Stomach smooth muscle (tissue), 2 donors: ENCODE results near the gene IL17REL.

Experiments
- H3K27ac ChIP-seq: one replicate; pipeline ENCODE4 v1.7.0; 2013; ENCODE audit warnings: mild to moderate bottlenecking, low read length, inconsistent platforms
- H3K27me3 ChIP-seq, 2 donors: one replicate each; pipeline ENCODE4 v1.7.0; 2013; ENCODE audit warnings: low read length in 2 of 2; ENCODE audit not compliant: insufficient read depth in 2 of 2, control insufficient read depth in 1 of 2
- H3K36me3 ChIP-seq, 2 donors: one replicate each; pipeline ENCODE4 v1.7.0; 2013; ENCODE audit warnings: low read length in 2 of 2; ENCODE audit not compliant: control insufficient read depth in 2 of 2, insufficient read depth in 2 of 2
- H3K4me1 ChIP-seq: one replicate; pipeline ENCODE4 v1.7.0; 2013; ENCODE audit warnings: low read length; ENCODE audit not compliant: control insufficient read depth, insufficient read depth
- H3K4me3 ChIP-seq, 2 donors: one replicate each; pipeline ENCODE4 v1.7.0; 2013; ENCODE audit warnings: low read length in 2 of 2
- H3K9ac ChIP-seq, 2 donors: one replicate each; pipeline ENCODE4 v1.7.0; 2013; ENCODE audit warnings: low read length in 2 of 2, mild to moderate bottlenecking in 1 of 2
- H3K9me3 ChIP-seq, 2 donors: one replicate each; pipeline ENCODE4 v1.7.0; 2013; ENCODE audit warnings: low read length in 2 of 2; ENCODE audit not compliant: control insufficient read depth in 2 of 2
- donor health status: healthy.
- donor health status: Pancreatic carcinoma.

The IL17REL gene

DNA sequence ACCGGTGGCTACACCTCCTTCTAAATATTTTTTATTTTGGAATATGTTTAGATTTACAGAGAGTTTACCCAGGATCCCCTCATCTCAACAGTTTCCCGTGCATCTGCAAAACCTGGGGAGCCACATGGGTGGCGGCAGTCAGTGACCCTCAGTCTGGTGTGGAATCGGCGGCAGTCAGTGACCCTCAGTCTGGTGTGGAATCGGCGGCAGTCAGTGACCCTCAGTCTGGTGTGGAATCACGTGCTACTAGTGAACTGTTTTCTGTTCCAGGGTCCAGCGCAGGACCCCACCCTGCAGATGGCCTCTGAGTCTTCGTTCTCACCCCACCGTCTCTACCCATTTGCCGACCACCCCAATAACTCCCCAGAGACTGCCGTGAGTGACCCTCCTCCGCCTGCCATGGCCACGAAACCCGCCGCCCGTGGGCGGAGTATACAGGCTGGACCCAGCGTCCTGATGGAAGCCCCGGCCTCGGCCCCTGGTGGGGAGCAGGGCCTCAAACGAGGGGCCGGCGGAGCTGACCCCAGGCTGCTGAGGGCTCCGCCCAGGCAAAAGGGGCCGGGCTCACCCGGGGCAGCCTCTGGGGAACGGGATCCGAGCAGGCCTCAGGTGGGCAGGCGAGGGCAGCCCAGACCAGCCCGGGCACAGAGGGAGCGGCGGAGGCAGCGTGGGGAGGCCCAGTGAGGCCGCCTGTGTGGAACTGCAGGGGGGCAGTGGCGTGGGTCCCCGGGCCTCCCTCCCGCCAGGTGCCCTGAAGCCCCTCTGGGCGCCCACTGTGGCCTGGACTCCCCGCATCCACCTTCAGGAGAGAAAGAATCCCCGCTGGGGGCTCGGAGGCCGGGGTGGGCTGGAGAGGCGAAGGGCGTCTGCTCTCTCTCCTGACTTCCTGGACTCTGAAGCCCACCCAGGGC, 2.5 kb downstream of the IL17REL start:
- H3K9me3 ChIP-seq: no peaks in the 10 kb centered on the region
- peaks cover 31 to 51% of the 10 kb centered on the region in 2 donors for H3K27me3 ChIP-seq
- H3K36me3 ChIP-seq: no peaks in the 10 kb centered on the region
- H3K4me3 ChIP-seq: no peak overlapping the region
- H3K9ac ChIP-seq: no peak overlapping the region
- H3K4me1 ChIP-seq: peaks cover 5% of the 10 kb centered on the region
- no peak overlapping the region for H3K27ac ChIP-seq

DNA sequence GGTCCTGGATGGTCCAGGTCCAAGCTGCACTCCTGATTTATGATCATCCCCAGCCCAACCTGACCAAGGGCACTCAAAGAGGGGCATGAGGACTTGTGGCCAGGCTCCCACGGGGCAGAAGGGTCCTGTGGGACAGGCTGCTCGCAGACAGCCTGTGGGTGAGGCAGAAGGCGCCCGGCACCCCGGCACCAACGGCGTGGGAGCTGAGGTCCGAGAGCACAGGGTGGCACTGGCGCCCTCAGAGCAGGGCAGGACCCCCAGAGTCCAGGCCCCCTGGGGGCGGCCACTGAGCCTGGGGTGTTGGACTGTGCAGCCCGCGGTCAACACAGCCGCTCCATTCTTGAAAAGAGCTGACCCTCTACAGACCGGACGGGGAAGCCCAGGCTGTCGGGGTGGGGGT, 3.3 kb downstream of the IL17REL start:
- no peak overlapping the region for H3K4me3 ChIP-seq
- H3K36me3 ChIP-seq: no peaks in the 10 kb centered on the region
- peaks cover 27 to 43% of the 10 kb centered on the region in 2 donors for H3K27me3 ChIP-seq
- H3K27ac ChIP-seq: no peak overlapping the region
- peaks cover 2% of the 10 kb centered on the region for H3K4me1 ChIP-seq
- H3K9me3 ChIP-seq: no peaks in the 10 kb centered on the region
- no peak overlapping the region for H3K9ac ChIP-seq

- peaks cover 22 to 35% of the 10 kb centered on the region in 2 donors for H3K27me3 ChIP-seq
- no peaks in the 10 kb centered on the region for H3K9me3 ChIP-seq
- H3K9ac ChIP-seq: no peak overlapping the region
- H3K36me3 ChIP-seq: no peaks in the 10 kb centered on the region
- peaks cover 2% of the 10 kb centered on the region for H3K4me1 ChIP-seq
- no peak overlapping the region for H3K4me3 ChIP-seq
- no peak overlapping the region for H3K27ac ChIP-seq
Measured at GRCh38 chr22:50008151-50009040, 4.2 kb downstream of the IL17REL start.

DNA sequence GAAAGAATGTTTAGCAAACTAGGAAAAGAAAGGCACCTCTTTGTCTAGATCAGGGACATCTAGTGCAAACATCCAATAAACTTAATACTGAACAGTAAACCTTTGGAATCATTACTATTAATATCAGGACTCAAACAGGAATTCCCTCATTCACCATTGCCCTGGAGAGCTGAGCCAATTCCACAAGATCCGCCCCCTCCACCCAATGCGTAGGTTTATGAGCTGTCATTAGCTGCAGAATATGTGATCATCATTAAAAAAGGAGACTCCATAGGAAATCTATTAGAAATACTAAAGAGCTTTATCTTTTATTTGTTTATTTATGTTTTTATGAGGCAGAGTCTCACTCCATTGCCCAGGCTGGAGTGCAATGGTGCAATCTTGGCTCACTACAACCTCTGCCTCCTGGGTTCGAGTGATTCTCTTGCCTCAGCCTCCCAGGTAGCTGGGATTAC, 5.5 kb downstream of the IL17REL start:
- Histone ChIP-seq H3K27ac (no peak overlapping the region), H3K27me3 (peaks cover 14 to 23% of the 10 kb centered on the region in 2 donors), H3K9me3 (no peaks in the 10 kb centered on the region), H3K4me3 (no peak overlapping the region), H3K9ac (no peak overlapping the region), H3K4me1 (peaks cover 2% of the 10 kb centered on the region), H3K36me3 (no peaks in the 10 kb centered on the region)

GRCh38 chr22:50004918-50005317, 7.6 kb downstream of the IL17REL start:
- Histone ChIP-seq H3K36me3 (no peaks in the 10 kb centered on the region), H3K4me1 (no peaks in the 10 kb centered on the region), H3K27ac (no peak overlapping the region), H3K4me3 (no peak overlapping the region), H3K9ac (no peak overlapping the region), H3K9me3 (no peaks in the 10 kb centered on the region), H3K27me3 (peaks cover 14 to 15% of the 10 kb centered on the region in 2 donors)

GRCh38 chr22:50002791-50003190, 9.8 kb downstream of the IL17REL start:
- H3K27ac ChIP-seq: no peak overlapping the region
- peaks cover 21 to 23% of the 10 kb centered on the region in 2 donors for H3K27me3 ChIP-seq
- no peaks in the 10 kb centered on the region for H3K36me3 ChIP-seq
- H3K9me3 ChIP-seq: no peaks in the 10 kb centered on the region
- H3K9ac ChIP-seq: no peak overlapping the region
- H3K4me1 ChIP-seq: peaks cover 2% of the 10 kb centered on the region
- no peak overlapping the region for H3K4me3 ChIP-seq

- Histone ChIP-seq H3K9me3 (no peaks in the 10 kb centered on the region), H3K27ac (no peak overlapping the region), H3K9ac (no peak overlapping the region), H3K4me3 (no peak overlapping the region), H3K4me1 (peaks cover 2% of the 10 kb centered on the region), H3K36me3 (no peaks in the 10 kb centered on the region), H3K27me3 (peaks cover 21 to 23% of the 10 kb centered on the region in 2 donors)
Measured at GRCh38 chr22:50001388-50002231, 11.0 kb downstream of the IL17REL start.

DNA sequence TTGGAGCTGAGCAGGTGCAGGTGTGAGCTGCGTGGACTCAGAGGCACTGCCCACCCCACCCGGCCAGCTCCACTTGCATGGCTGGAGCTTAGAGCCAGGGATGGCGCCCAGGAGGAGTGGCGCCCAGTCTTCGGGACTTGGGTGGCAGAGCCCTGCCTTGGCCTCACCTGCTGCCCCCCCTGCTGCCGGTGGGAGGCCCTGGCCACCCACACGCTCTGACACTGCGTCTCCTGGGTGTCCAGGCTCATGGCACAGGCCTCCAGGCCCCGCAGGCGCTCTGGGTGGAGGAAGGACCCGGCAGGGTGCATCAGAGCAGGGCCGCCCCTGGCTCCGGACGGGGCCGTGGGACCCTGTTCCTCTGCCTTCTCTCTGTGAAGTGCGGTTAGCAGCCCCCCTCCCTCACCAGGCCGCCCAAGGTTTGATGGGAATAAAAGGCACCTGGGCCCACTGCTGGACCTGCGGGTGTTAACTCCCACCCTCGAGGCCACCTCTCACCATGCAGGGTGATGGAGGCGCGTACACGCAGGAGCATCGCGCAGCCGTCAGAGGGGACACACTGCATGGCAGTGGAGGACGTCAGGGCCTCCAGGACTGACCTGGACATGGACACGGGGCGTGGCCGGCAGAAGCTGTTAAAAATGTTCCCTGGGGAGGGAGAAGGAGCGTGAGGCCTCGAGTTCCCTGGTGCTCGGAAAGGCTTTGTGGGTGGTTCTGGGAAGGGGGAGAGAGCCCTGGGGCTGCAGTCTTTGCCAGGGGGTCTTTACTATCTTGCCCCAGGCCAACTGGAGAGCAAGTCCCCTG, 11.8 kb downstream of the IL17REL start:
- peaks cover 19 to 23% of the 10 kb centered on the region in 2 donors for H3K27me3 ChIP-seq

GRCh38 chr22:49999946-50000586, 12.5 kb downstream of the IL17REL start:
- no peaks in the 10 kb centered on the region for H3K36me3 ChIP-seq
- no peak overlapping the region for H3K9ac ChIP-seq
- peaks cover 2% of the 10 kb centered on the region for H3K4me1 ChIP-seq
- H3K9me3 ChIP-seq: no peaks in the 10 kb centered on the region
- H3K27ac ChIP-seq: no peak overlapping the region
- peaks cover 19 to 23% of the 10 kb centered on the region in 2 donors for H3K27me3 ChIP-seq
- no peak overlapping the region for H3K4me3 ChIP-seq

More for the DNA sequence above, 11.8 kb downstream of the IL17REL start:
- H3K4me1 ChIP-seq: peaks cover 2% of the 10 kb centered on the region
- no peak overlapping the region for H3K27ac ChIP-seq
- H3K4me3 ChIP-seq: no peak overlapping the region
- no peaks in the 10 kb centered on the region for H3K36me3 ChIP-seq
- H3K9me3 ChIP-seq: no peaks in the 10 kb centered on the region
- no peak overlapping the region for H3K9ac ChIP-seq
